Measurements from ENCODE around the gene CDH23. TPM values are rescaled to one million over a fixed set of nuclear protein-coding genes. Genes with fewer than 3 reads are reported as not detected.

The CDH23 gene
- total RNA-seq, 1 experiment from 2014 or later, result 0.07 TPM

- DNase-seq, result no peak
- intact Hi-C loops (cut with micrococcal nuclease; ENCODE audit: unreplicated experiment), result no loop called here
- Mint-ChIP-seq H3K27ac (ENCODE audit: unreplicated experiment) (no peak overlapping the region), H3K4me1 (ENCODE audit: low read depth, unreplicated experiment) (peaks cover 13% of the 10 kb centered on the region), H3K36me3 (ENCODE audit: insufficient read depth, unreplicated experiment) (no peaks in the 10 kb centered on the region), H3K4me3 (ENCODE audit: low read depth, unreplicated experiment) (no peak overlapping the region), H3K9me3 (ENCODE audit: low read depth, unreplicated experiment) (no peaks in the 10 kb centered on the region), H3K27me3 (ENCODE audit: unreplicated experiment) (peaks cover 76% of the 10 kb centered on the region)
- CTCF ChIA-PET, result interaction anchor here (0.7 kb wide), 1 partner anchor 9 kb away, joined by 7 read pairs; no protein-coding TSS in a partner anchor
- no TSS peak for BruUV-seq (replicated peaks)
- TF ChIP-seq, protein P1, sequence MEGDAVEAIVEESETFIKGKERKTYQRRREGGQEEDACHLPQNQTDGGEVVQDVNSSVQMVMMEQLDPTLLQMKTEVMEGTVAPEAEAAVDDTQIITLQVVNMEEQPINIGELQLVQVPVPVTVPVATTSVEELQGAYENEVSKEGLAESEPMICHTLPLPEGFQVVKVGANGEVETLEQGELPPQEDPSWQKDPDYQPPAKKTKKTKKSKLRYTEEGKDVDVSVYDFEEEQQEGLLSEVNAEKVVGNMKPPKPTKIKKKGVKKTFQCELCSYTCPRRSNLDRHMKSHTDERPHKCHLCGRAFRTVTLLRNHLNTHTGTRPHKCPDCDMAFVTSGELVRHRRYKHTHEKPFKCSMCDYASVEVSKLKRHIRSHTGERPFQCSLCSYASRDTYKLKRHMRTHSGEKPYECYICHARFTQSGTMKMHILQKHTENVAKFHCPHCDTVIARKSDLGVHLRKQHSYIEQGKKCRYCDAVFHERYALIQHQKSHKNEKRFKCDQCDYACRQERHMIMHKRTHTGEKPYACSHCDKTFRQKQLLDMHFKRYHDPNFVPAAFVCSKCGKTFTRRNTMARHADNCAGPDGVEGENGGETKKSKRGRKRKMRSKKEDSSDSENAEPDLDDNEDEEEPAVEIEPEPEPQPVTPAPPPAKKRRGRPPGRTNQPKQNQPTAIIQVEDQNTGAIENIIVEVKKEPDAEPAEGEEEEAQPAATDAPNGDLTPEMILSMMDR (IDR thresholded peaks at IDR 0.05; ENCODE audit: unreplicated experiment), result no peak
These were observed 268.7 kb downstream of the CDH23 start for GRCh38 chr10:71665456-71665855.

GRCh38 chr10:71666639-71667386, 270.1 kb downstream of the CDH23 start:
- Mint-ChIP-seq H3K4me3 (ENCODE audit: low read depth, unreplicated experiment) (no peak overlapping the region), H3K9me3 (ENCODE audit: low read depth, unreplicated experiment) (no peaks in the 10 kb centered on the region), H3K27ac (ENCODE audit: unreplicated experiment) (no peak overlapping the region), H3K27me3 (ENCODE audit: unreplicated experiment) (peaks cover 75% of the 10 kb centered on the region), H3K4me1 (ENCODE audit: low read depth, unreplicated experiment) (peaks cover 13% of the 10 kb centered on the region), H3K36me3 (ENCODE audit: insufficient read depth, unreplicated experiment) (no peaks in the 10 kb centered on the region)
- intact Hi-C loops (cut with micrococcal nuclease; ENCODE audit: unreplicated experiment), result no loop called here
- CTCF ChIA-PET, result no interaction called here
- BruUV-seq (replicated peaks), result no TSS peak
- TF ChIP-seq, protein P1 (IDR thresholded peaks at IDR 0.05; ENCODE audit: unreplicated experiment), result no peak
- no peak for DNase-seq

GRCh38 chr10:71667387-71667752, 270.6 kb downstream of the CDH23 start:
- intact Hi-C loops (cut with micrococcal nuclease; ENCODE audit: unreplicated experiment), result no loop called here
- no peaks in the 10 kb centered on the region for H3K9me3 Mint-ChIP-seq (ENCODE audit: low read depth, unreplicated experiment)
- no peak overlapping the region for H3K4me3 Mint-ChIP-seq (ENCODE audit: low read depth, unreplicated experiment)
- H3K36me3 Mint-ChIP-seq (ENCODE audit: insufficient read depth, unreplicated experiment), result no peaks in the 10 kb centered on the region
- no TSS peak for BruUV-seq (replicated peaks)
- TF ChIP-seq, protein P1 (IDR thresholded peaks at IDR 0.05; ENCODE audit: unreplicated experiment), result no peak
- H3K27me3 Mint-ChIP-seq (ENCODE audit: unreplicated experiment), result peaks cover 70% of the 10 kb centered on the region
- no peak overlapping the region for H3K27ac Mint-ChIP-seq (ENCODE audit: unreplicated experiment)
- peaks cover 13% of the 10 kb centered on the region for H3K4me1 Mint-ChIP-seq (ENCODE audit: low read depth, unreplicated experiment)
- DNase-seq, result no peak
- CTCF ChIA-PET, result no interaction called here

- H3K4me3 Mint-ChIP-seq (ENCODE audit: low read depth, unreplicated experiment), result no peak overlapping the region
- CTCF ChIA-PET, result interaction anchor here (0.8 to 1.1 kb wide), 2 partner anchors 9 to 50 kb away, joined by 3 read pairs; no protein-coding TSS in a partner anchor
- no peak overlapping the region for H3K27ac Mint-ChIP-seq (ENCODE audit: unreplicated experiment)
- H3K4me1 Mint-ChIP-seq (ENCODE audit: low read depth, unreplicated experiment), result no peaks in the 10 kb centered on the region
- intact Hi-C loops (cut with micrococcal nuclease; ENCODE audit: unreplicated experiment), result no loop called here
- H3K36me3 Mint-ChIP-seq (ENCODE audit: insufficient read depth, unreplicated experiment), result no peaks in the 10 kb centered on the region
- TF ChIP-seq, protein P1 (IDR thresholded peaks at IDR 0.05; ENCODE audit: unreplicated experiment), result no peak
- H3K9me3 Mint-ChIP-seq (ENCODE audit: low read depth, unreplicated experiment), result no peaks in the 10 kb centered on the region
- no TSS peak for BruUV-seq (replicated peaks)
- H3K27me3 Mint-ChIP-seq (ENCODE audit: unreplicated experiment), result peaks cover 31% of the 10 kb centered on the region
- DNase-seq, result no peak
These were observed 275.6 kb downstream of the CDH23 start for GRCh38 chr10:71671994-71672946.
